ENCODE results near the gene PARD3. TPM values are rescaled to one million over a fixed set of nuclear protein-coding genes. Genes with fewer than 3 reads are reported as not detected.

PARD3 gene
- total RNA-seq, 2 donors from 2014 or later = 31.6 to 41.6 TPM

DNA sequence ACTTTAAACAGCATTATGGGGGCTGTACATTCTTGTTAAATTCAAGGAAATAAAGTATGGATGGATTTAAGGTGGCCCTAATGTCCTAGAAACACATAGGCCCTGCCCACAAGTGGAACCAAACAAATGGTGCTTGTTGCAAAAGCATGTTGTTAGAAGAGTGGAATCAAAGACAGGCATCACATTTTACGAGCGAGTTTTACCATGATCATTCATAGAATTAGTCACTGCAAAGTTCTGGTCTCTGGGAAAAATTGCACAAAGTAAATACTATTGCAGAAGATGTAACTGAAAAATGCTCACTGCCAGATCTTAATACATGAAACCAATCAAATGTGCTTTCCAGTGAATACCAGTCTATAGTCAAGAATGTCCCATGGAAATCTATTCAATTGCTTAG is 677.1 kb downstream of the PARD3 start:
- no peaks in the 10 kb centered on the region for H3K27me3 ChIP-seq
- H3K4me3 ChIP-seq = no peak overlapping the region
- H3K9me3 ChIP-seq = no peaks in the 10 kb centered on the region
- TF ChIP-seq, protein P1, sequence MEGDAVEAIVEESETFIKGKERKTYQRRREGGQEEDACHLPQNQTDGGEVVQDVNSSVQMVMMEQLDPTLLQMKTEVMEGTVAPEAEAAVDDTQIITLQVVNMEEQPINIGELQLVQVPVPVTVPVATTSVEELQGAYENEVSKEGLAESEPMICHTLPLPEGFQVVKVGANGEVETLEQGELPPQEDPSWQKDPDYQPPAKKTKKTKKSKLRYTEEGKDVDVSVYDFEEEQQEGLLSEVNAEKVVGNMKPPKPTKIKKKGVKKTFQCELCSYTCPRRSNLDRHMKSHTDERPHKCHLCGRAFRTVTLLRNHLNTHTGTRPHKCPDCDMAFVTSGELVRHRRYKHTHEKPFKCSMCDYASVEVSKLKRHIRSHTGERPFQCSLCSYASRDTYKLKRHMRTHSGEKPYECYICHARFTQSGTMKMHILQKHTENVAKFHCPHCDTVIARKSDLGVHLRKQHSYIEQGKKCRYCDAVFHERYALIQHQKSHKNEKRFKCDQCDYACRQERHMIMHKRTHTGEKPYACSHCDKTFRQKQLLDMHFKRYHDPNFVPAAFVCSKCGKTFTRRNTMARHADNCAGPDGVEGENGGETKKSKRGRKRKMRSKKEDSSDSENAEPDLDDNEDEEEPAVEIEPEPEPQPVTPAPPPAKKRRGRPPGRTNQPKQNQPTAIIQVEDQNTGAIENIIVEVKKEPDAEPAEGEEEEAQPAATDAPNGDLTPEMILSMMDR (IDR thresholded peaks at IDR 0.05) = no peak
- H3K27ac ChIP-seq = no peak overlapping the region
- no peak for DNase-seq (ENCODE audit: low spot score)
- H3K4me1 ChIP-seq = no peaks in the 10 kb centered on the region
- H3K36me3 ChIP-seq = no peaks in the 10 kb centered on the region

DNA sequence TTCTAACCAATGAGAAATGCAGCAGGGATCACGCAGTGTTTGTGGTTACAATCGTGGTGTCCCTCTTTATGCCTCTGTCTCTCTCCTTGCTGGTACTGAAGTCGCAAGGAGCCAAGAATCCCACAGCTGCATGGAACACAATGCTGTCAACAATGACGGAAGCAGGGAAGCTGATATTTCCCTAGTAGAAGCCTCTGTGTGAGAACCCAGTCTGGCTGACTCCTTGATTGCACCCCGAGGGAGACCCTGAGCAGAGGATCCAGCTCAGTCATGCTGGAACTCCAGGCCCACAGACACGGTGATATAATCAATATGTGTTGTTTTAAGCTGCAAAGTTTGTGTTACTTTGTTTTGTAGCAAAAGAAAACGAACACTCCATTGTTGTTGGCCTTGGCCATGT is 677.9 kb downstream of the PARD3 start:
- Histone ChIP-seq H3K9me3 (no peaks in the 10 kb centered on the region), H3K4me3 (no peak overlapping the region), H3K27me3 (no peaks in the 10 kb centered on the region), H3K4me1 (no peaks in the 10 kb centered on the region), H3K27ac (no peak overlapping the region), H3K36me3 (no peaks in the 10 kb centered on the region)
- TF ChIP-seq, protein P1 (IDR thresholded peaks at IDR 0.05) = no peak
- DNase-seq (ENCODE audit: low spot score) = no peak

- Histone ChIP-seq H3K4me3 (no peak overlapping the region), H3K4me1 (no peaks in the 10 kb centered on the region), H3K27ac (no peak overlapping the region), H3K27me3 (no peaks in the 10 kb centered on the region), H3K36me3 (peaks cover 4% of the 10 kb centered on the region), H3K9me3 (no peaks in the 10 kb centered on the region)
- DNase-seq (ENCODE audit: low spot score) = no peak
- TF ChIP-seq, protein P1 (IDR thresholded peaks at IDR 0.05) = no peak
Measured at GRCh38 chr10:34135515-34135914, 679.6 kb downstream of the PARD3 start.

DNA sequence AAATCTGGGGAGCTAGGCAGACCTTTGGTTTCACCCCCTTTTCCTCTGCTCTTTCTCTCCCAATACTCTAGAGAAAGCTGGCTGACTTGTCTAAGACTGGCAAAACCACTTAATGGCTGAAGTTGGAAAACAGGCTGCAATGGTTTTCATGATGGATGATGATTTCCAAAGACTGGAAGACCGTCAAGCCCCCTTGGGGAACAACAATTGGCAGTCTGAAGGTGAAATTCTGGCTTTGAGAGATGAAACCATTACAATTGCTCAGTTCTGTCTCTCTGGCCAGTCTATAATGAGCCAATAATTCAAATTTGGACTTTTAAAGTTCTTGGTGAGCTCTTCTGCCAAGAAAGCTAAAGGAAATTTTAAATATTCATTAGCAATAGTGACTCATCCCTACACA is 680.5 kb downstream of the PARD3 start:
- Histone ChIP-seq H3K27me3 (no peaks in the 10 kb centered on the region), H3K4me1 (no peaks in the 10 kb centered on the region), H3K36me3 (peaks cover 4% of the 10 kb centered on the region), H3K27ac (no peak overlapping the region), H3K9me3 (no peaks in the 10 kb centered on the region), H3K4me3 (no peak overlapping the region)
- TF ChIP-seq, protein P1 (IDR thresholded peaks at IDR 0.05) = no peak
- DNase-seq (ENCODE audit: low spot score) = no peak

DNA sequence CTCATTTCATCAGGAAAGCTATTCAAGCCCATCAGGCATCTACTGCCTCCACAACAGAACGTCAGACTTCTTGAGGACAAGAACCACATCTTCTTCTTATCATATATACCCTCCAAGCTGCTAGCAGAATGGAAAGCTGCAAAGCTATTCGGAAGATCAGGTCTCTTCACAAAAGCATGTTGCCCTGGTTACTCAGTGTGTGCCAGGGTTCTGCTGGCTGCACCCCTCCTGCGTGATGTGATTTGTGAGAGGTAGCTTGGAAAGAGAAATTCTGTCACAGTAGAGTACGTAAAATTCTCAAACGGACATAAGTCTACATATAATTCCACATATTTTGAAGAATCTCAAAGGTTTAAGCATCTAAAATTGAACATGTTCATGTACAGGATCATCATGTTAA is 681.7 kb downstream of the PARD3 start:
- Histone ChIP-seq H3K27me3 (no peaks in the 10 kb centered on the region), H3K9me3 (no peaks in the 10 kb centered on the region), H3K4me1 (no peaks in the 10 kb centered on the region), H3K4me3 (no peak overlapping the region), H3K36me3 (peaks cover 4% of the 10 kb centered on the region), H3K27ac (no peak overlapping the region)
- TF ChIP-seq, protein P1 (IDR thresholded peaks at IDR 0.05) = no peak
- no peak for DNase-seq (ENCODE audit: low spot score)

GRCh38 chr10:34131152-34131551 is 683.9 kb downstream of the PARD3 start:
- no peak overlapping the region for H3K4me3 ChIP-seq
- DNase-seq (ENCODE audit: low spot score) = no peak
- no peaks in the 10 kb centered on the region for H3K4me1 ChIP-seq
- H3K36me3 ChIP-seq = peaks cover 4% of the 10 kb centered on the region
- no peaks in the 10 kb centered on the region for H3K9me3 ChIP-seq
- TF ChIP-seq, protein P1 (IDR thresholded peaks at IDR 0.05) = no peak
- H3K27me3 ChIP-seq = no peaks in the 10 kb centered on the region
- no peak overlapping the region for H3K27ac ChIP-seq
